Upper lobe of right lung (tissue), 1 donor: ENCODE results near the gene CHIT1. TPM values are rescaled to one million over a fixed set of nuclear protein-coding genes. Genes with fewer than 3 reads are reported as not detected.
A peak's percentile ranks its signal among the peaks of the same experiment; 100 is the strongest.
"Not testable (repeated sequence)": the region's sequence is repeated elsewhere in the genome, so short reads cannot be mapped to it uniquely, and the experiment has no call there.

ENCODE experiments used
- ATAC-seq: fragments of 200-7000 bp; cut with Tn5 transposase; one replicate; pipeline ENCODE4 v1.9.1; 2020; ENCODE audit warnings: mild to moderate bottlenecking, moderate library complexity
- DNase-seq: peaks from one replicate; pipeline ENCODE4 v3.0.0-alpha.2; 2020
- H3K27ac ChIP-seq: fragments of 200-600 bp; one replicate; pipeline ENCODE4 v1.8.0; 2022
- H3K27me3 ChIP-seq: fragments of 200-600 bp; one replicate; pipeline ENCODE4 v1.8.0; 2022; ENCODE audit warnings: mild to moderate bottlenecking
- H3K36me3 ChIP-seq: fragments of 200-600 bp; one replicate; pipeline ENCODE4 v1.8.0; 2022
- H3K4me1 ChIP-seq: fragments of 200-600 bp; one replicate; pipeline ENCODE4 v1.8.0; 2022
- H3K4me3 ChIP-seq: fragments of 200-600 bp; one replicate; pipeline ENCODE4 v1.8.0; 2022; ENCODE audit warnings: mild to moderate bottlenecking
- H3K9me3 ChIP-seq: fragments of 200-600 bp; one replicate; pipeline ENCODE4 v1.8.0; 2022
- intact Hi-C: fragments of 100-400 bp; cut with DNase I; formaldehyde crosslinking; loops from one replicate; pipeline ENCODE4 v1.11.0; 2022
- total RNA-seq: library from RNA; stranded (reverse); fragmentation: NEBNext Ultra II Directional; extraction: Animal tissue kit (Norgen Biotek cat#: 25700); gene quantifications from one replicate; pipeline ENCODE4 v1.2.1, GENCODE V29; 2021
- TF ChIP-seq, protein P1 (sequence below): fragments of 200-600 bp; IDR thresholded peaks from one replicate; pipeline ENCODE4 v1.8.0; 2022; ENCODE audit warnings: antibody characterized with exemption
- donor health status: DM: no; HTN: yes; CAD: no; lungs with severe emphysema.

Gene CHIT1
- total RNA-seq, 1 donor from 2014 or later: 751 TPM

DNA sequence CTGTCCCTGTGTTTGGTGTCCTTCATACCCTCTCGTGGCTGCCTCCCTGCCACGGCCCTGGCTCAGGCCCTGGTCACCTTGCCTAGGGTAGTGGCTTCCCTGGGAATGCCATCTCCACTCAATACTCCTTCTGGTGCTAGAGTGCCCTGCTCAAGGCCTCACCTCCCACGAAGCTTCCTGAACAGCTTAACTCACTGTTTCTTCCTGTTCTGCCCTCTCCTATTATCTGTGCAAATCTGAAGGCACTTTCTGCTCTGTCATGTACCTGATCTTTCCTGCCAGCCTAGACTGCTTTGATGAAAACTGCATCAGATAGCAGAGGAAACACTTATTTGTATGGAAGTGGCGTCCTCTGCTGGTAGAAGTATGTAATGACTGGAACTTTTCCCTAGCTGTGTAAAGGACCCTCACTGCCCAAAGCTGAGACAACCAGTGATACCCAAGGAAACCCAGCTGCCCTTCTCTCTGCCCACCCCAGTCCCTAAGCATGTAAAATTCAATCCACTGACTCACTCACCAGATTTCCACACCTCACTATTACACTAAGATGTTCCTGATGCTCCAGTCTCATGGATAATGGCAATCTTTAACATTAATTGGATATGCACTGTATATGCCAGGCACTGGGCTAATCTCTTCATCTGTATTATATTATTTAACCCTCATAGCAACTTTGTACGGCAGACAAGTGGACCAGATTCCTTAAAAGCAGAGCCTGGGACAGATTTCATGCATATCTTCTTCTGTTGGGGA lies 39.6 kb upstream of the CHIT1 start:
- TF ChIP-seq, protein P1, sequence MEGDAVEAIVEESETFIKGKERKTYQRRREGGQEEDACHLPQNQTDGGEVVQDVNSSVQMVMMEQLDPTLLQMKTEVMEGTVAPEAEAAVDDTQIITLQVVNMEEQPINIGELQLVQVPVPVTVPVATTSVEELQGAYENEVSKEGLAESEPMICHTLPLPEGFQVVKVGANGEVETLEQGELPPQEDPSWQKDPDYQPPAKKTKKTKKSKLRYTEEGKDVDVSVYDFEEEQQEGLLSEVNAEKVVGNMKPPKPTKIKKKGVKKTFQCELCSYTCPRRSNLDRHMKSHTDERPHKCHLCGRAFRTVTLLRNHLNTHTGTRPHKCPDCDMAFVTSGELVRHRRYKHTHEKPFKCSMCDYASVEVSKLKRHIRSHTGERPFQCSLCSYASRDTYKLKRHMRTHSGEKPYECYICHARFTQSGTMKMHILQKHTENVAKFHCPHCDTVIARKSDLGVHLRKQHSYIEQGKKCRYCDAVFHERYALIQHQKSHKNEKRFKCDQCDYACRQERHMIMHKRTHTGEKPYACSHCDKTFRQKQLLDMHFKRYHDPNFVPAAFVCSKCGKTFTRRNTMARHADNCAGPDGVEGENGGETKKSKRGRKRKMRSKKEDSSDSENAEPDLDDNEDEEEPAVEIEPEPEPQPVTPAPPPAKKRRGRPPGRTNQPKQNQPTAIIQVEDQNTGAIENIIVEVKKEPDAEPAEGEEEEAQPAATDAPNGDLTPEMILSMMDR: peak; percentile 94
- Histone ChIP-seq H3K4me3 (no peak overlapping the region), H3K27ac (peak overlapping the region; percentile 21), H3K9me3 (no peaks in the 10 kb centered on the region), H3K4me1 (peaks cover 30% of the 10 kb centered on the region), H3K27me3 (no peaks in the 10 kb centered on the region), H3K36me3 (no peaks in the 10 kb centered on the region)
- intact Hi-C loops: no loop called here
- ATAC-seq: peak; percentile 44
- no peak for DNase-seq

DNA sequence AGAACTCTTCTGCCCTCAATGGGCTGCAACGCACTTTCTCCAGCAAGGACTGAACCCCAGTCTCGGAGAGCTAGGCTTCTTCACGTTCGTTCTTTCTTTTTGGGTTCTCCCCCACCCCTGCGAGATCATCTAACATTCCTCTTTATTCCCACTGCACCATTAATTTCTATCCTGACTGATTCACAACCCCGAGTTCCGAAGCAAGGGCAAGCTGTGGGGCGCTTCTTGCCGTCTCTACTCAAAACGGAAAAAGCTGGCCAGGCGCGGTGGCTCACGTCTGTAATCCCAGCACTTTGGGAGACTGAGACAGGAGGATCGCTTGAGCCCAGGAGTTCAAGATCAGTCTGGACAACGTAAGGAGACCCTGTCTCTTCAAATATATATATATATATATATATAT lies 38.4 kb upstream of the CHIT1 start:
- Histone ChIP-seq H3K27me3 (no peaks in the 10 kb centered on the region), H3K4me1 (peaks cover 19% of the 10 kb centered on the region), H3K4me3 (peak overlapping the region; percentile 60), H3K36me3 (no peaks in the 10 kb centered on the region), H3K27ac (peak overlapping the region; percentile 81), H3K9me3 (no peaks in the 10 kb centered on the region)
- TF ChIP-seq, protein P1: no peak
- no peak for DNase-seq
- intact Hi-C loops: no loop called here
- no peak for ATAC-seq

DNA sequence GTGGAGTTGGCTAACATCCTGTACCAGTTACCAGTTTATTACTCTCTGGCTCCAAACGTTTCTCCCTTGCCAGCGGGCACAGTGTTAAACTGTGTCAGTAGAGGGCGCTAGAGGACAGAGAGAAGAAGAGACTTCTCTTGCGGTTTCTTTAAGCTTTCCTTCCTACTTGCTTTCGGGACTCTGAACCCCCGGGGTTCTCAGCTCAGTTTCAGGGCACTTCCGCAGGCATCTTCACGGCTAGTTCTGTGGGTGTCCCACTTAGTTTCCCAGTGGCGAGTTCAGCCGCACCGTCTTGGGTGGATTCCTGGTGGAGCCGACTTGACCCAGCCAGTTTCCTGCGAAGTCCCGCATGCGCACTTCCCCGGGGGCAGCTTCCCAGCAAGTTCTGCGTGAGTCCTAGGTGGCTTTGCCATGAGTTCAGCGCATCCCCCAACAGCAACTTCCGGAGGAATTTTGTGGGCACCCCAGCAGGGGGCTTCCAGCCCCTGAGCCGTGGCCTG lies 37.9 kb upstream of the CHIT1 start:
- peak; percentile 84 for ATAC-seq
- no peaks in the 10 kb centered on the region for H3K27me3 ChIP-seq
- TF ChIP-seq, protein P1: peak; percentile 94
- intact Hi-C loops: no loop called here
- peak overlapping the region; percentile 81 for H3K27ac ChIP-seq
- H3K9me3 ChIP-seq: no peaks in the 10 kb centered on the region
- H3K4me1 ChIP-seq: peaks cover 14% of the 10 kb centered on the region
- peak; percentile 91 for DNase-seq
- peak overlapping the region; percentile 60 for H3K4me3 ChIP-seq
- H3K36me3 ChIP-seq: no peaks in the 10 kb centered on the region

- H3K27ac ChIP-seq: not testable (repeated sequence)
Measured at GRCh38 chr1:203266140-203266539, 36.7 kb upstream of the CHIT1 start.

GRCh38 chr1:203265541-203265940 lies 36.1 kb upstream of the CHIT1 start:
- Histone ChIP-seq H3K4me3 (no peak overlapping the region), H3K27me3 (no peaks in the 10 kb centered on the region), H3K27ac (no peak overlapping the region), H3K4me1 (peaks cover 5% of the 10 kb centered on the region), H3K9me3 (no peaks in the 10 kb centered on the region), H3K36me3 (no peaks in the 10 kb centered on the region)
- TF ChIP-seq, protein P1: no peak
- ATAC-seq (no peak), DNase-seq (no peak)
- intact Hi-C loops: no loop called here

More at GRCh38 chr1:203266140-203266539, 36.7 kb upstream of the CHIT1 start:
- intact Hi-C loops, ATAC-seq, H3K4me1 ChIP-seq, H3K27me3 ChIP-seq, H3K36me3 ChIP-seq, DNase-seq, H3K9me3 ChIP-seq, H3K4me3 ChIP-seq: not testable (repeated sequence)

DNA sequence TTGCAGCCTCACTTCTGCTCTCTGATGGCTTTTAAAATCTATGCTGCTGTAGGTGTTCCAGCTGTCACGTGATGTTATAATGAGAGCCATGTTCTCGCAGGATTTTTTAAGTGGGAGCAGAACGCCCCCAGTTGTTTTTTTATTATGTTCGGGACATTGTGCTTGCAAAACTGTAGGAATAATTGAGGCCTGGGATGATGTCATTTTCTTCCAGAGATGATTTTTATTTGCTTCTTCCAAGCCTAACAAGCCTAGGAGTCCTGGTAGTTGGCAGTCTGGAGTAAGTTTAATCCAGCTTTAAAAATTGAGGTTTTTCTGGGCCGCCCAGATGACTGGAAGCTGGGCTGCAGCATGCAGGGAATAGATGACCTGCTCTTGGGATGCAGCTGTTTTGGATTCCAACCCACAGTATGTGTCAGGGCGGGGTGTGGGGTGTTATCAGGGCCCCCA lies 34.6 kb upstream of the CHIT1 start:
- intact Hi-C loops: no loop called here
- Histone ChIP-seq H3K4me3 (no peak overlapping the region), H3K27ac (no peak overlapping the region), H3K4me1 (peaks cover 5% of the 10 kb centered on the region), H3K36me3 (no peaks in the 10 kb centered on the region), H3K27me3 (no peaks in the 10 kb centered on the region), H3K9me3 (no peaks in the 10 kb centered on the region)
- no peak for ATAC-seq
- TF ChIP-seq, protein P1: no peak
- DNase-seq: no peak
